Endodermal cell (in vitro differentiated cells): ENCODE data around the gene PHF8. TPM values are rescaled to one million over a fixed set of nuclear protein-coding genes. Genes with fewer than 3 reads are reported as not detected.

ENCODE experiments used
- DNase-seq: peaks from one replicate; pipeline ENCODE4 v3.0.0-alpha.2; 2017
- H3K27ac ChIP-seq: 2 replicates; pipeline ENCODE4 v1.5.1; 2013; ENCODE audit warnings: mild to moderate bottlenecking, low read depth, low read length, moderate library complexity
- H3K27me3 ChIP-seq: 2 replicates; pipeline ENCODE4 v1.6.1; 2013; ENCODE audit warnings: mild to moderate bottlenecking, low read length, moderate library complexity; ENCODE audit not compliant: insufficient read depth, control insufficient read depth, poor library complexity, severe bottlenecking
- H3K36me3 ChIP-seq: 2 replicates; pipeline ENCODE4 v1.7.0; 2013; ENCODE audit warnings: mild to moderate bottlenecking, low read length, moderate library complexity; ENCODE audit not compliant: control insufficient read depth, insufficient read depth
- H3K4me1 ChIP-seq: one replicate; pipeline ENCODE4 v1.7.0; 2013; ENCODE audit warnings: low read length; ENCODE audit not compliant: control insufficient read depth, insufficient read depth
- H3K4me3 ChIP-seq: 2 replicates; pipeline ENCODE4 v1.5.1; 2013; ENCODE audit warnings: mild to moderate bottlenecking, low read length, moderate library complexity
- H3K9ac ChIP-seq: 2 replicates; pipeline ENCODE4 v1.6.1; 2013; ENCODE audit warnings: mild to moderate bottlenecking, low read length, moderate library complexity; ENCODE audit not compliant: poor library complexity, severe bottlenecking; ENCODE audit errors: extremely low read depth
- H3K9me3 ChIP-seq: 2 replicates; pipeline ENCODE4 v1.6.1; 2013; ENCODE audit warnings: mild to moderate bottlenecking, low read length, moderate library complexity; ENCODE audit not compliant: control insufficient read depth
- H3K27ac Mint-ChIP-seq: 2 replicates; pipeline ENCODE4 v1.8.0; 2020; ENCODE audit warnings: mixed read lengths
- H3K27me3 Mint-ChIP-seq: 2 replicates; pipeline ENCODE4 v1.8.0; 2021; ENCODE audit warnings: mild to moderate bottlenecking, mixed read lengths; ENCODE audit not compliant: insufficient read depth
- H3K36me3 Mint-ChIP-seq: 2 replicates; pipeline ENCODE4 v1.8.0; 2020; ENCODE audit warnings: low read depth, mixed read lengths
- H3K4me1 Mint-ChIP-seq: 2 replicates; pipeline ENCODE4 v1.8.0; 2020; ENCODE audit warnings: mixed read lengths
- H3K4me3 Mint-ChIP-seq: 2 replicates; pipeline ENCODE4 v1.8.0; 2020; ENCODE audit warnings: mild to moderate bottlenecking, moderate library complexity, mixed read lengths
- H3K9me3 Mint-ChIP-seq: 2 replicates; pipeline ENCODE4 v1.8.0; 2020; ENCODE audit warnings: mild to moderate bottlenecking, mixed read lengths
- WGBS, 2 experiments: methylation state at CpG; one replicate each; pipeline versions ENCODE4 v1.1.5 to v1.1.7; 2013; ENCODE audit warnings: missing lambda C conversion rate in 2 of 2, mixed read lengths in 1 of 2; ENCODE audit not compliant: insufficient coverage in 1 of 2, insufficient read length in 1 of 2; 5-methylcytosine and 5-hydroxymethylcytosine counted together
- total RNA-seq, 2 donors: library from RNA; stranded (reverse); fragmentation: NEBNext Ultra II Directional in 1 of 2; extraction: Animal tissue kit (Norgen Biotek cat#: 25700) in 1 of 2; gene quantifications; 2 replicates in 1 of 2; 3 replicates in 1 of 2; pipeline ENCODE4 v1.2.1, GENCODE V29; 2021
- TF ChIP-seq, protein P1 (sequence below): fragments of 200-600 bp; sonication (generic); conservative IDR thresholded peaks from 2 replicates; pipeline ENCODE4 v1.5.0; 2021; ENCODE audit warnings: antibody characterized with exemption, mild to moderate bottlenecking

PHF8 gene
- total RNA-seq, 2 donors from 2014 or later = 30.6 to 36.4 TPM

DNA sequence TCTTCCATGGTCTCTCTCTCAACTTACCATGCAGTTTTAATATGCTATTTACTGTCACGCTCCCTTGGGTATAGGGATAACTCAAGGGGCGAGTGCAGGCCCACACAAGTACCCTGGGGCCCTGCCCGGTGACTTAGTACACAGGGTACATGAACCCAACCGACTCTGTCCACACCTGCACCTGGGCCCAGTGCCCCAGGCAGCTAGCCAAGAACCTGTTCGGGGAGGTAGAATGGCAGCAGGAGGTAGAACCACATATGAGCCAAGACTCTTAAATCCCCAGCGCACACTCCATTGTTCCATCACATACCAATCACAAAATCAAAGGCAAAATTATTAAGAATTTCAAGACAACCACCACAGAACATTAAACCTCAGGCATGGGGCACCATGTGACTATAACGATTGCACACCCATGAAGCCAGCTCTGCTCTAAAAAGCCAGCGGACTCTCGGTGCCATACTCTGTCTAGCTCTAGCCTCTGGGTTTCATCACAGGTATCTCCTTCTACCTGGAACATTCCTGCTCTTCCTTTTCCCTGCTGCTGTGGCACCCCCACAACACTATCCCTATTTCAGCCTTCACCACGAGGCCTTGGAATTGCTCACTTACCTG, 14.6 kb downstream of the PHF8 start:
- Histone ChIP-seq H3K9ac (no peak overlapping the region), H3K27me3 (no peaks in the 10 kb centered on the region), H3K9me3 (no peaks in the 10 kb centered on the region), H3K4me1 (no peaks in the 10 kb centered on the region), H3K4me3 (no peak overlapping the region), H3K27ac (no peak overlapping the region), H3K36me3 (peaks cover 18% of the 10 kb centered on the region)
- Mint-ChIP-seq H3K4me3 (no peak overlapping the region), H3K4me1 (no peaks in the 10 kb centered on the region), H3K27me3 (no peaks in the 10 kb centered on the region), H3K36me3 (peaks cover 38% of the 10 kb centered on the region), H3K27ac (no peak overlapping the region), H3K9me3 (peaks cover 68% of the 10 kb centered on the region)
- DNase-seq = no peak
- TF ChIP-seq, protein P1, sequence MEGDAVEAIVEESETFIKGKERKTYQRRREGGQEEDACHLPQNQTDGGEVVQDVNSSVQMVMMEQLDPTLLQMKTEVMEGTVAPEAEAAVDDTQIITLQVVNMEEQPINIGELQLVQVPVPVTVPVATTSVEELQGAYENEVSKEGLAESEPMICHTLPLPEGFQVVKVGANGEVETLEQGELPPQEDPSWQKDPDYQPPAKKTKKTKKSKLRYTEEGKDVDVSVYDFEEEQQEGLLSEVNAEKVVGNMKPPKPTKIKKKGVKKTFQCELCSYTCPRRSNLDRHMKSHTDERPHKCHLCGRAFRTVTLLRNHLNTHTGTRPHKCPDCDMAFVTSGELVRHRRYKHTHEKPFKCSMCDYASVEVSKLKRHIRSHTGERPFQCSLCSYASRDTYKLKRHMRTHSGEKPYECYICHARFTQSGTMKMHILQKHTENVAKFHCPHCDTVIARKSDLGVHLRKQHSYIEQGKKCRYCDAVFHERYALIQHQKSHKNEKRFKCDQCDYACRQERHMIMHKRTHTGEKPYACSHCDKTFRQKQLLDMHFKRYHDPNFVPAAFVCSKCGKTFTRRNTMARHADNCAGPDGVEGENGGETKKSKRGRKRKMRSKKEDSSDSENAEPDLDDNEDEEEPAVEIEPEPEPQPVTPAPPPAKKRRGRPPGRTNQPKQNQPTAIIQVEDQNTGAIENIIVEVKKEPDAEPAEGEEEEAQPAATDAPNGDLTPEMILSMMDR = no peak
- WGBS, 2 experiments = 97% methylated on average over 10 of the region's 10 CpGs; no CpG with 5 or more reads in 1 of the 2 experiments

DNA sequence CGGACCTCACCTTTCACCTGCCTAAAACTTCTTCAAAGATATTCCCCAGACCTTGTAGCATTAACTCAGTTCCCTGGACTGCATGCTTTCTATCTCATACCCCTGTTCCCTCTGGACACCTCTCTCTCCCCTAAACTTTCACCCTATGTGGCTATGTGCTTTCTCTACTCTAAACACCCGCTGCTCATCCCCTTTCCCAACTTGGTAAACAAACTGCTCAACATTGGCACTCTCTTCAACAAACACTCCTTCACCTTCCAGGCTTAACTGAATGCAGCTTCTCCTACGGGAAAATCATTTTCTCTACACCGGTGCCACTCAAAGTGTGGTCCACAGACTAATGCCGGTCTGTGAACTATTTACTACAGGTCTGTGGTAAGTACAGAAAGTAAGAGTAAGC, 19.9 kb downstream of the PHF8 start:
- no peaks in the 10 kb centered on the region for H3K4me1 Mint-ChIP-seq

DNA sequence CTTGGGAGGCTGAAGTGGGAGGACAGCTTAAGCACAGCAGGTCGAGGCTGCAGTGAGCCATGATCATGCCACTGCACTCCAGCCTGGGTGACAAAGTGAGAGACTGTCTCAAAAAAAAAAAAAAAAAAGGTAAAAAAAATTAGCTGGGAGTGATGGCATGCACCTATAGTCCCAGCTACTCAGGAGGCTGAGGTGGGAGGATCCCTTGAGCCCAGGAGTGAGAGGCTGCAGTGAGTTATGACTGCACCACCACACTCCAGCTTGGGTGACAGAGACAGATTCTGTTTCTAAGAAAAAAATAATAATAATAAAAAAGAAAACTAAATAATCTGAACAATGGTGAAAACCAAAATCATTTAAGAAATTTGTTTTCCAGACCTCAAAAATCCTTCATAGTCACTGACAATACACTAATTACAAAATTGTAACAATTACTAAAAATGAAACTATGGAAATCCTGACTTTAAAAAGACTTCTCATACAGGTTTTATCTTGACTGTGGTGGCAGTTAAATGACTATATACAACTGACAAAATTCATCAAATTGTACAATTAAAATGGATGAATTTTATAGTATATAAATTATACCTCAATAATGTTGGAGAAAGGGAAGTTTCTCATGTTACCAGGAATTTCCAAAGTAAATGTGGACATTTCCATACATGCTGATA, 31.3 kb downstream of the PHF8 start:
- Mint-ChIP-seq H3K27me3 (no peaks in the 10 kb centered on the region), H3K27ac (no peak overlapping the region), H3K4me3 (no peak overlapping the region), H3K9me3 (peaks cover 54% of the 10 kb centered on the region), H3K4me1 (no peaks in the 10 kb centered on the region), H3K36me3 (peaks cover 53% of the 10 kb centered on the region)
- no peaks in the 10 kb centered on the region for H3K4me1 ChIP-seq
- peaks cover 35% of the 10 kb centered on the region for H3K36me3 ChIP-seq
- no peak overlapping the region for H3K9ac ChIP-seq
- no peaks in the 10 kb centered on the region for H3K9me3 ChIP-seq
- 90% methylated on average over 1 of the region's 1 CpG; no CpG with 5 or more reads in 1 of the 2 experiments for WGBS, 2 experiments
- no peak overlapping the region for H3K27ac ChIP-seq
- DNase-seq = no peak
- H3K4me3 ChIP-seq = no peak overlapping the region
- no peaks in the 10 kb centered on the region for H3K27me3 ChIP-seq
- TF ChIP-seq, protein P1 = no peak

More for the DNA sequence above, 19.9 kb downstream of the PHF8 start:
- peaks cover 55% of the 10 kb centered on the region for H3K9me3 Mint-ChIP-seq
- Histone ChIP-seq H3K27ac (no peak overlapping the region), H3K4me3 (no peak overlapping the region), H3K4me1 (no peaks in the 10 kb centered on the region), H3K27me3 (no peaks in the 10 kb centered on the region), H3K36me3 (peaks cover 26% of the 10 kb centered on the region), H3K9me3 (no peaks in the 10 kb centered on the region), H3K9ac (no peak overlapping the region)
- WGBS, 2 experiments = 92 to 94% methylated on average over 2 to 5 of the region's 5 CpGs
- H3K27me3 Mint-ChIP-seq = no peaks in the 10 kb centered on the region
- TF ChIP-seq, protein P1 = no peak
- no peak overlapping the region for H3K27ac Mint-ChIP-seq
- no peak overlapping the region for H3K4me3 Mint-ChIP-seq
- DNase-seq = no peak
- H3K36me3 Mint-ChIP-seq = peaks cover 52% of the 10 kb centered on the region
